IPS DF 4.7 (cell line): ENCODE measurements around the gene PRM2.

Source experiments
- DNase-seq: peaks from one replicate; pipeline ENCODE4 v3.0.0-alpha.2; 2013; ENCODE audit warnings: low spot score; ENCODE audit errors: extremely low read depth

The PRM2 gene

DNA sequence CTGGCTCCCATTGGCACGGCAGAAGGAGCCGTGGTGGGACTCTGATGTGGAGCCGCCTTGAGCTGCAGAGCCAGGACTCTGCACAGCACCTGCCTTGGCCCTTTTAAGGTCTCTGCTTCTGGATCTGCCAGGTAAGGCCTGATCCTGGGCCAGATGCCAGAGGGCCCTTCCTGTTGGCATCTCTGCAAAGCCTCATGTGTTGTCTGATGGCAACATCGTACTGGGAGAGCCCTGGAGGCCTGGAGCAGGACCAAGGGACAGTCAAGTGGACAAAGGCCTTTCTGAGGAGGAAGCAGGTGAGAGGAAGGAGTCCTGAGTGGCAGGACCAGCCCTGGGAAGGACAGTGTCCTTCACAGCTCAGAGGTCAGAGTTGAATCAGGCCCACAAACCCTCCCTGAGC lies 46.4 kb downstream of the PRM2 start:
- DNase-seq, result no peak

- no peak for DNase-seq
Measured at GRCh38 chr16:11229432-11229831, 46.8 kb downstream of the PRM2 start.

GRCh38 chr16:11225677-11226549 lies 50.4 kb downstream of the PRM2 start:
- DNase-seq, result no peak
